HEK293 (cell line): Measurements from ENCODE around the gene COPS4.

Experiments used
- INSM2 ChIP-seq: fragments of 450-650 bp; formaldehyde crosslinking; IDR thresholded peaks from 2 replicates; pipeline ENCODE4 v1.5.1; 2016; ENCODE audit warnings: missing biosample characterization, missing genetic modification characterization
- MYNN ChIP-seq: fragments of 450-650 bp; formaldehyde crosslinking; IDR thresholded peaks from 2 replicates; pipeline ENCODE4 v1.5.1; 2016; ENCODE audit warnings: missing biosample characterization, missing genetic modification characterization, borderline replicate concordance
- PBX3 ChIP-seq: sonication (generic); formaldehyde crosslinking; IDR thresholded peaks from 2 replicates; pipeline ENCODE4 v1.8.1; 2022; ENCODE audit warnings: mild to moderate bottlenecking, moderate library complexity, missing genetic modification reagents
- PRDM1 ChIP-seq: fragments of 450-650 bp; formaldehyde crosslinking; IDR thresholded peaks from 2 replicates; pipeline ENCODE4; 2016; ENCODE audit warnings: missing biosample characterization, missing genetic modification characterization
- PRDM10 ChIP-seq: fragments of 450-650 bp; formaldehyde crosslinking; IDR thresholded peaks from 2 replicates; pipeline ENCODE4 v1.5.1; 2016; ENCODE audit warnings: missing biosample characterization, missing genetic modification characterization
- PRDM4 ChIP-seq: fragments of 450-650 bp; formaldehyde crosslinking; IDR thresholded peaks from 2 replicates; pipeline ENCODE4 v1.5.1; 2017; ENCODE audit warnings: missing biosample characterization, missing genetic modification characterization
- SP7 ChIP-seq: fragments of 450-650 bp; formaldehyde crosslinking; IDR thresholded peaks from 2 replicates; pipeline ENCODE4 v1.5.1; 2016; ENCODE audit warnings: missing biosample characterization, missing genetic modification characterization
- YY1 ChIP-seq: fragments of 450-650 bp; formaldehyde crosslinking; IDR thresholded peaks from 2 replicates; pipeline ENCODE4 v1.5.1; 2018; ENCODE audit warnings: missing biosample characterization, missing genetic modification characterization
- ZBTB11 ChIP-seq: fragments of 450-650 bp; formaldehyde crosslinking; conservative IDR thresholded peaks from 2 replicates; pipeline ENCODE4 v1.5.1; 2016; ENCODE audit warnings: low read depth, missing biosample characterization, missing genetic modification characterization
- ZBTB48 ChIP-seq: fragments of 450-650 bp; formaldehyde crosslinking; IDR thresholded peaks from 2 replicates; pipeline ENCODE4 v1.5.1; 2016; ENCODE audit warnings: missing biosample characterization, missing genetic modification characterization
- ZFP41 ChIP-seq: fragments of 450-650 bp; formaldehyde crosslinking; IDR thresholded peaks from 2 replicates; pipeline ENCODE4 v1.5.1; 2016; ENCODE audit warnings: missing biosample characterization, missing genetic modification characterization, borderline replicate concordance
- ZNF121 ChIP-seq: fragments of 450-650 bp; formaldehyde crosslinking; IDR thresholded peaks from 2 replicates; pipeline ENCODE4 v1.5.1; 2016; ENCODE audit warnings: missing biosample characterization, missing genetic modification characterization
- ZNF148 ChIP-seq: fragments of 450-650 bp; formaldehyde crosslinking; IDR thresholded peaks from 2 replicates; pipeline ENCODE4 v1.5.0; 2017; ENCODE audit warnings: missing biosample characterization, missing genetic modification characterization, borderline replicate concordance
- ZNF16 ChIP-seq: fragments of 450-650 bp; formaldehyde crosslinking; IDR thresholded peaks from 2 replicates; pipeline ENCODE4 v1.5.1; 2016; ENCODE audit warnings: low read depth, missing biosample characterization, missing genetic modification characterization
- ZNF391 ChIP-seq: fragments of 450-650 bp; formaldehyde crosslinking; IDR thresholded peaks from 2 replicates; pipeline ENCODE4 v1.5.1; 2016; ENCODE audit warnings: low read depth, missing biosample characterization, missing genetic modification characterization, borderline replicate concordance
- ZNF521 ChIP-seq: fragments of 450-650 bp; formaldehyde crosslinking; IDR thresholded peaks from 2 replicates; pipeline ENCODE4 v1.5.1; 2017; ENCODE audit warnings: missing biosample characterization, mild to moderate bottlenecking, missing genetic modification characterization
- ZNF548 ChIP-seq: fragments of 450-650 bp; formaldehyde crosslinking; IDR thresholded peaks from 2 replicates; pipeline ENCODE4 v1.5.1; 2016; ENCODE audit warnings: missing biosample characterization, missing genetic modification characterization
- ZNF639 ChIP-seq: fragments of 450-650 bp; formaldehyde crosslinking; IDR thresholded peaks from 2 replicates; pipeline ENCODE4 v1.5.1; 2016; ENCODE audit warnings: missing biosample characterization, missing genetic modification characterization
- ZNF747 ChIP-seq: fragments of 450-650 bp; formaldehyde crosslinking; IDR thresholded peaks from 2 replicates; pipeline ENCODE4 v1.5.1; 2016; ENCODE audit warnings: missing biosample characterization, missing genetic modification characterization
- ZNF76 ChIP-seq: fragments of 450-650 bp; formaldehyde crosslinking; IDR thresholded peaks from 2 replicates; pipeline ENCODE4; 2016; ENCODE audit warnings: low read depth, missing biosample characterization, missing genetic modification characterization, borderline replicate concordance

COPS4 gene

GRCh38 chr4:83034630-83035494 lies at the start of gene COPS4 (continued):
- peak; percentile 33; the same call in 1 of the 2 replicates for TF ChIP-seq ZNF148 (tag by site-specific recombination)
- no peak for TF ChIP-seq ZNF121 (tag by site-specific recombination)
- no peak for TF ChIP-seq ZNF521 (tag by site-specific recombination)
- TF ChIP-seq PRDM10 (tag by site-specific recombination), result peak; percentile 96
- no peak for TF ChIP-seq ZNF747 (tag by site-specific recombination)
- peak; percentile 79 for TF ChIP-seq SP7 (tag by site-specific recombination)
- TF ChIP-seq ZNF16 (tag by site-specific recombination), result no peak
- no peak for TF ChIP-seq ZNF391 (tag by site-specific recombination)
- TF ChIP-seq PRDM1, result no peak
- no peak for TF ChIP-seq ZNF548 (tag by site-specific recombination)
- TF ChIP-seq ZFP41 (tag by site-specific recombination), result no peak
- peak; percentile 75 for TF ChIP-seq YY1
- peak; percentile 83 for TF ChIP-seq ZNF639 (tag by site-specific recombination)
- peak; percentile 34; the same call in 1 of the 2 replicates for TF ChIP-seq INSM2 (tag by site-specific recombination)
- TF ChIP-seq PBX3 (CRISPR knock-in tag), result no peak
- peak; percentile 99 for TF ChIP-seq ZBTB11
- peak; percentile 79; the same call in 1 of the 2 replicates for TF ChIP-seq ZBTB48 (tag by site-specific recombination)
- TF ChIP-seq PRDM4 (tag by site-specific recombination), result 0 out of 2 replicates have a peak, but pooled peaks have one; percentile 8
- TF ChIP-seq MYNN (tag by site-specific recombination), result no peak
- TF ChIP-seq ZNF76 (tag by site-specific recombination), result peak; percentile 84
